Type B pancreatic cell (in vitro differentiated cells): Measurements from ENCODE around the gene RPAP2. TPM values are rescaled to one million over a fixed set of nuclear protein-coding genes. Genes with fewer than 3 reads are reported as not detected.
"Not testable (repeated sequence)": the region's sequence is repeated elsewhere in the genome, so short reads cannot be mapped to it uniquely, and the experiment has no call there.

Experiments used
- DNase-seq: peaks from one replicate; pipeline ENCODE4 v3.0.0; 2021; ENCODE audit warnings: mixed read lengths; ENCODE audit not compliant: unreplicated experiment; ENCODE audit errors: extremely low spot score
- H3K27ac Mint-ChIP-seq: 2 replicates; pipeline ENCODE4 v1.8.0; 2021; ENCODE audit warnings: mild to moderate bottlenecking, mixed read lengths
- H3K27me3 Mint-ChIP-seq: 2 replicates; pipeline ENCODE4 v1.8.0; 2021; ENCODE audit warnings: mixed read lengths
- H3K36me3 Mint-ChIP-seq: 2 replicates; pipeline ENCODE4 v1.8.0; 2021; ENCODE audit warnings: mixed read lengths
- H3K4me1 Mint-ChIP-seq: one replicate; pipeline ENCODE4 v1.8.0; 2021; ENCODE audit warnings: mixed read lengths; ENCODE audit not compliant: unreplicated experiment
- H3K4me3 Mint-ChIP-seq: 2 replicates; pipeline ENCODE4 v1.8.0; 2021; ENCODE audit warnings: mild to moderate bottlenecking, mixed read lengths
- H3K9me3 Mint-ChIP-seq: 2 replicates; pipeline ENCODE4 v1.8.0; 2021; ENCODE audit warnings: mixed read lengths
- CTCF ChIP-seq: fragments of 200-600 bp; sonication (generic); conservative IDR thresholded peaks from 2 replicates; pipeline ENCODE4 v1.5.0; 2021; ENCODE audit warnings: antibody characterized with exemption, mild to moderate bottlenecking
- long read RNA-seq: library from polyadenylated mRNA; unstranded; transcript quantifications from one replicate; pipeline ENCODE4 v2.0.0, GENCODE V29; 2020
- total RNA-seq: library from RNA; stranded (reverse); gene quantifications from 2 replicates; pipeline ENCODE4 v1.2.1, GENCODE V29; 2021; ENCODE audit warnings: low replicate concordance

The RPAP2 gene
- total RNA-seq, result 31.9 and 42.3 TPM in 2 replicates
- long read RNA-seq, full-length matches to known transcripts, result 43 of 99 reads
- long read RNA-seq, partial matches to known transcripts, result 32 of 99 reads
- long read RNA-seq, other reads (novel, unspliced or antisense), result 24 of 99 reads

GRCh38 chr1:92298573-92299476 lies at the start of gene RPAP2, which contains the start of gene GLMN:
RPAP2 (plus strand) TSS chr1:92299059; CDS start chr1:92299074, 15 bp downstream.
GLMN (minus strand) TSS chr1:92298987; CDS start chr1:92297999, 988 bp downstream.
- H3K27ac Mint-ChIP-seq, result peak within 1 kb of the TSS; percentile 98
- H3K9me3 Mint-ChIP-seq, result no peaks in the 10 kb centered on the region
- peaks cover 15% of the 10 kb centered on the region for H3K4me1 Mint-ChIP-seq
- peaks cover 19% of the 10 kb centered on the region for H3K36me3 Mint-ChIP-seq
- H3K4me3 Mint-ChIP-seq, result peak within 1 kb of the TSS; percentile 97
- peak; percentile 45 for TF ChIP-seq CTCF
- peak; percentile 86 for DNase-seq
- no peaks in the 10 kb centered on the region for H3K27me3 Mint-ChIP-seq

GRCh38 chr1:92254714-92255113 lies 44.1 kb upstream of the RPAP2 start:
- H3K4me1 Mint-ChIP-seq, result not testable (repeated sequence)
- H3K36me3 Mint-ChIP-seq, result peaks cover 55% of the 10 kb centered on the region

DNA sequence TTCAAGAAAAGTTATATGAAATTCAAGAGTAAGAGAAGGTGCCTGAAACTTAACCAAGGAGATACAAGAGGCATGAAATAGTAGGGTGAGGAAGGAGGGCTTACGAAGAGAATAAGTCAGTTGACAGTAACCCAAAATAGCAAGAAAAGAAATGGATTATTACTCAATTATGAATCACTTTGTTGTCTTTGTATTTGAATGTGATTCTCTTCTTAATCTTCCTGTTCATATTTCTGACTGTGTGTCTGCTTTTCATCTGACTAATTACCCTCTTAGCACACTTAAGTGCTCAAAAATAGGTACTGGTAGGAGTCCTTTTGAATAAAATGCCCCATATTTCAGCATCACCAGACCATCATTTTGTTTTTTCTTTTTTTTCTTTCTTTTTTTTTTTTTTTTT lies 39.5 kb upstream of the RPAP2 start:
- H3K27ac Mint-ChIP-seq, result no peak overlapping the region
- no peak overlapping the region for H3K4me3 Mint-ChIP-seq
- DNase-seq, result no peak
- H3K4me1 Mint-ChIP-seq, result no peaks in the 10 kb centered on the region
- peaks cover 5% of the 10 kb centered on the region for H3K9me3 Mint-ChIP-seq
- no peaks in the 10 kb centered on the region for H3K27me3 Mint-ChIP-seq
- no peak for TF ChIP-seq CTCF
- H3K36me3 Mint-ChIP-seq, result peaks cover 58% of the 10 kb centered on the region

More at GRCh38 chr1:92254714-92255113, 44.1 kb upstream of the RPAP2 start:
- H3K27ac Mint-ChIP-seq, H3K4me3 Mint-ChIP-seq, DNase-seq, H3K27me3 Mint-ChIP-seq: not testable (repeated sequence)
- H3K9me3 Mint-ChIP-seq, result peaks cover 11% of the 10 kb centered on the region

DNA sequence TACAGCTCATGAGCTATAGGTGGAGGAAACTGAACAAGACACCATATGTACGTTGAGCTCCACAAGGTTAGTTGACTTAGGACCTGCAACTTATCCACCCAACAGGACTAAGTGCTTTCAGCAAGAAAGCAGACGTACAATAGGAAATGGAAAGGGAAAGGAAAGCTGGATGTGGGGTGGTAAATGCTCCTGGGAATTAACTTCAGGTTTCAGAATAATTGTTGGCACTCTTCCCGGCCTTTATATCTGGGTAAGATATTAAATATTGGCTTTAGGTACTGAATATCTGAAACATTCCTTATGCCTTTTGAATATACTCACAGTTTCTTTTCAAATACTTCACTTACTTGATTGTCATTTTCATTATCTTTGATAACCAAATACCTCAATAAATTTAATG lies 36.3 kb upstream of the RPAP2 start:
- H3K4me3 Mint-ChIP-seq, result no peak overlapping the region
- H3K4me1 Mint-ChIP-seq, result no peaks in the 10 kb centered on the region
- no peak for TF ChIP-seq CTCF
- H3K9me3 Mint-ChIP-seq, result no peaks in the 10 kb centered on the region
- H3K27me3 Mint-ChIP-seq, result no peaks in the 10 kb centered on the region
- peaks cover 31% of the 10 kb centered on the region for H3K36me3 Mint-ChIP-seq
- DNase-seq, result no peak
- no peak overlapping the region for H3K27ac Mint-ChIP-seq

GRCh38 chr1:92273039-92273438 lies 25.8 kb upstream of the RPAP2 start:
- Mint-ChIP-seq H3K4me1 (no peaks in the 10 kb centered on the region), H3K36me3 (peaks cover 42% of the 10 kb centered on the region), H3K27me3 (no peaks in the 10 kb centered on the region), H3K9me3 (no peaks in the 10 kb centered on the region), H3K27ac (no peak overlapping the region), H3K4me3 (no peak overlapping the region)
- DNase-seq, result no peak
- TF ChIP-seq CTCF, result no peak

DNA sequence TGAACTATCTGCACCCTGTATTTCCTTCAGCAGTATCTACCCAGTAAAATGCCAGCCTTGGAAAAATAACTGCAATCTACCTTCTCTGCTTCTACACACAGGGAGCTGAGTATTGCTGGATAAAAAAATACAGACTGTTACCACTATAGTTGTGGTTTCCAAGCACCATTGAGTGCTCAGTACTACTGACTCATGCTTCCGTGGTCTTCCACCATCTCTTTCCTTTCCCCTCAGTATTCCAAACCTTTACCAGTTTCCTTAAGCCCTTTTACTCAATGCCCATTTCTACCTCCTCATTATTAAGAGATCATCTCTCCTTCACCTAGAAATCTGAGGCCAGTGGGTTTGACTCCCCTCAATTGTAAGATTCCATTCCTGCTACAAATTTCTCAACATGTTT lies 23.9 kb upstream of the RPAP2 start:
- Mint-ChIP-seq H3K4me1 (no peaks in the 10 kb centered on the region), H3K36me3 (peaks cover 52% of the 10 kb centered on the region), H3K4me3 (no peak overlapping the region), H3K27me3 (no peaks in the 10 kb centered on the region), H3K9me3 (no peaks in the 10 kb centered on the region), H3K27ac (no peak overlapping the region)
- no peak for TF ChIP-seq CTCF
- DNase-seq, result no peak
